ENCODE data around the gene CD14.
"Not testable (repeated sequence)": the region's sequence is repeated elsewhere in the genome, so short reads cannot be mapped to it uniquely, and the experiment has no call there.

CD14 gene

GRCh38 chr5:140593070-140593469 lies 39.9 kb downstream of the CD14 start:
- FAIRE-seq, result not testable (repeated sequence)

- no peak for FAIRE-seq
Measured at GRCh38 chr5:140591747-140592372, 41.1 kb downstream of the CD14 start.

- FAIRE-seq, result no peak
Measured at GRCh38 chr5:140590861-140591260, 42.1 kb downstream of the CD14 start.

- FAIRE-seq, result no peak
Measured at GRCh38 chr5:140588311-140589070, 44.5 kb downstream of the CD14 start.

- FAIRE-seq, result no peak
Measured at GRCh38 chr5:140587495-140587894, 45.5 kb downstream of the CD14 start.
